ENCODE results near the gene MTHFD1. TPM values are rescaled to one million over a fixed set of nuclear protein-coding genes. Genes with fewer than 3 reads are reported as not detected.
A peak's percentile ranks its signal among the peaks of the same experiment; 100 is the strongest.

Gene MTHFD1
- polyA plus RNA-seq, 1 of the 3 experiments (the other 2 are of a cell fraction): 31.0 TPM

DNA sequence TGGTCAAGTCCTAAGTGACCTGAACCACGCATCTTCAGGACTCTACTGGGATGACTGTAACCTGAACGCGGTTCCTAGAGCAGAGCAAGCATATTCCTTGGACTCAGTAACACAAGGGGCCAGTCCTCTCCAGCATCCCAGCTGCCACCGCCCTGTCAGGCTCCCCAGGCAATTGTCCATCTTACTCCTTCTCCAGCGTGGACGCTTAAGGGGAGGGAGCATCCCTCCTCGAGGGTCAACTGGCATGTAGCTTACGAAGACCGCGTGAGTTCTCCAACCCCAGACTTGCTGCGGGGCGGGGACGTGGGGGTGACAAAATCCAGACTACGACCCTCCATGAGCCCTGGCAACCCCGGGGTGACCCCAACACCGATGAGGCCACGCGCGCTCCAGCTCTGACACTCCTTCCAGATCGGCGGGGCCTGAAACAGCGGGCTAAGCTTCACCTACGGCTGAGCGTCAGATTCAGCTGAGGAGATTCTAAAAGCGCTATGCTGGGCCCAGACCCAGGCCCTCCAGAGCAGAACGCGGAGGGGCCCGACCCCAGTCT lies 846 bp upstream of the MTHFD1 start:
- ChIA-PET CTCF (interaction anchor here (0.6 to 1.6 kb wide), 3 partner anchors 21 to 91 kb away, joined by 3 to 5 read pairs (median 3); no protein-coding TSS in a partner anchor), POLR2A (interaction anchor here (0.8 to 1.8 kb wide), 5 partner anchors 14 to 115 kb away, joined by 3 to 5 read pairs (median 4); no protein-coding TSS in a partner anchor)
- H3K9me2 ChIP-seq: no peaks in the 10 kb centered on the region
- 11% methylated on average over 3 of the region's 28 CpGs for WGBS (ENCODE audit: low lambda C conversion rate)
- peaks cover 35% of the 10 kb centered on the region for H3K79me2 ChIP-seq (ENCODE audit: insufficient read depth)
- H3K27ac ChIP-seq (ENCODE audit: low read depth in 2 of 2, low read length in 1 of 2): peak overlapping the region; percentile 61 to 80
- TF ChIP-seq SMC3 (IDR thresholded peaks at IDR 0.05; ENCODE audit: low read depth, low read length) (no peak), YY1 (IDR thresholded peaks at IDR 0.05; ENCODE audit: low read depth) (no peak), MEF2A (IDR thresholded peaks at IDR 0.05; ENCODE audit: borderline replicate concordance, low read depth) (no peak), FOXM1 (IDR thresholded peaks at IDR 0.05; ENCODE audit: low read depth) (no peak), SIN3A (IDR thresholded peaks at IDR 0.05; ENCODE audit: borderline replicate concordance, low read depth, low read length) (no peak), ELF1 (IDR thresholded peaks at IDR 0.05) (no peak), RCOR1 (IDR thresholded peaks at IDR 0.05; ENCODE audit: low read length) (no peak), MXI1 (IDR thresholded peaks at IDR 0.05; ENCODE audit: low read depth, low read length) (no peak), EZH2phosphoT487 (IDR thresholded peaks at IDR 0.05; ENCODE audit: borderline replicate concordance, low read depth) (no peak), RAD21 (IDR thresholded peaks at IDR 0.05; ENCODE audit: low read length) (no peak), JUND (IDR thresholded peaks at IDR 0.05) (no peak), TCF12 (IDR thresholded peaks at IDR 0.05) (no peak)
- TF ChIP-seq, protein P1, sequence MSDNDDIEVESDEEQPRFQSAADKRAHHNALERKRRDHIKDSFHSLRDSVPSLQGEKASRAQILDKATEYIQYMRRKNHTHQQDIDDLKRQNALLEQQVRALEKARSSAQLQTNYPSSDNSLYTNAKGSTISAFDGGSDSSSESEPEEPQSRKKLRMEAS (IDR thresholded peaks at IDR 0.05; ENCODE audit: low read depth): no peak
- TF ChIP-seq, protein P2, sequence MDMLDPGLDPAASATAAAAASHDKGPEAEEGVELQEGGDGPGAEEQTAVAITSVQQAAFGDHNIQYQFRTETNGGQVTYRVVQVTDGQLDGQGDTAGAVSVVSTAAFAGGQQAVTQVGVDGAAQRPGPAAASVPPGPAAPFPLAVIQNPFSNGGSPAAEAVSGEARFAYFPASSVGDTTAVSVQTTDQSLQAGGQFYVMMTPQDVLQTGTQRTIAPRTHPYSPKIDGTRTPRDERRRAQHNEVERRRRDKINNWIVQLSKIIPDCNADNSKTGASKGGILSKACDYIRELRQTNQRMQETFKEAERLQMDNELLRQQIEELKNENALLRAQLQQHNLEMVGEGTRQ (IDR thresholded peaks at IDR 0.05; ENCODE audit: borderline replicate concordance, low read depth, low read length): no peak
- TF ChIP-seq, protein P3, sequence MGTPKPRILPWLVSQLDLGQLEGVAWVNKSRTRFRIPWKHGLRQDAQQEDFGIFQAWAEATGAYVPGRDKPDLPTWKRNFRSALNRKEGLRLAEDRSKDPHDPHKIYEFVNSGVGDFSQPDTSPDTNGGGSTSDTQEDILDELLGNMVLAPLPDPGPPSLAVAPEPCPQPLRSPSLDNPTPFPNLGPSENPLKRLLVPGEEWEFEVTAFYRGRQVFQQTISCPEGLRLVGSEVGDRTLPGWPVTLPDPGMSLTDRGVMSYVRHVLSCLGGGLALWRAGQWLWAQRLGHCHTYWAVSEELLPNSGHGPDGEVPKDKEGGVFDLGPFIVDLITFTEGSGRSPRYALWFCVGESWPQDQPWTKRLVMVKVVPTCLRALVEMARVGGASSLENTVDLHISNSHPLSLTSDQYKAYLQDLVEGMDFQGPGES (IDR thresholded peaks at IDR 0.05; ENCODE audit: low read depth, low read length): no peak
- TF ChIP-seq, protein P4, sequence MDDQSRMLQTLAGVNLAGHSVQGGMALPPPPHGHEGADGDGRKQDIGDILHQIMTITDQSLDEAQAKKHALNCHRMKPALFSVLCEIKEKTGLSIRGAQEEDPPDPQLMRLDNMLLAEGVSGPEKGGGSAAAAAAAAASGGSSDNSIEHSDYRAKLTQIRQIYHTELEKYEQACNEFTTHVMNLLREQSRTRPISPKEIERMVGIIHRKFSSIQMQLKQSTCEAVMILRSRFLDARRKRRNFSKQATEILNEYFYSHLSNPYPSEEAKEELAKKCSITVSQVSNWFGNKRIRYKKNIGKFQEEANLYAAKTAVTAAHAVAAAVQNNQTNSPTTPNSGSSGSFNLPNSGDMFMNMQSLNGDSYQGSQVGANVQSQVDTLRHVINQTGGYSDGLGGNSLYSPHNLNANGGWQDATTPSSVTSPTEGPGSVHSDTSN (IDR thresholded peaks at IDR 0.05): no peak
- TF ChIP-seq, protein P5, sequence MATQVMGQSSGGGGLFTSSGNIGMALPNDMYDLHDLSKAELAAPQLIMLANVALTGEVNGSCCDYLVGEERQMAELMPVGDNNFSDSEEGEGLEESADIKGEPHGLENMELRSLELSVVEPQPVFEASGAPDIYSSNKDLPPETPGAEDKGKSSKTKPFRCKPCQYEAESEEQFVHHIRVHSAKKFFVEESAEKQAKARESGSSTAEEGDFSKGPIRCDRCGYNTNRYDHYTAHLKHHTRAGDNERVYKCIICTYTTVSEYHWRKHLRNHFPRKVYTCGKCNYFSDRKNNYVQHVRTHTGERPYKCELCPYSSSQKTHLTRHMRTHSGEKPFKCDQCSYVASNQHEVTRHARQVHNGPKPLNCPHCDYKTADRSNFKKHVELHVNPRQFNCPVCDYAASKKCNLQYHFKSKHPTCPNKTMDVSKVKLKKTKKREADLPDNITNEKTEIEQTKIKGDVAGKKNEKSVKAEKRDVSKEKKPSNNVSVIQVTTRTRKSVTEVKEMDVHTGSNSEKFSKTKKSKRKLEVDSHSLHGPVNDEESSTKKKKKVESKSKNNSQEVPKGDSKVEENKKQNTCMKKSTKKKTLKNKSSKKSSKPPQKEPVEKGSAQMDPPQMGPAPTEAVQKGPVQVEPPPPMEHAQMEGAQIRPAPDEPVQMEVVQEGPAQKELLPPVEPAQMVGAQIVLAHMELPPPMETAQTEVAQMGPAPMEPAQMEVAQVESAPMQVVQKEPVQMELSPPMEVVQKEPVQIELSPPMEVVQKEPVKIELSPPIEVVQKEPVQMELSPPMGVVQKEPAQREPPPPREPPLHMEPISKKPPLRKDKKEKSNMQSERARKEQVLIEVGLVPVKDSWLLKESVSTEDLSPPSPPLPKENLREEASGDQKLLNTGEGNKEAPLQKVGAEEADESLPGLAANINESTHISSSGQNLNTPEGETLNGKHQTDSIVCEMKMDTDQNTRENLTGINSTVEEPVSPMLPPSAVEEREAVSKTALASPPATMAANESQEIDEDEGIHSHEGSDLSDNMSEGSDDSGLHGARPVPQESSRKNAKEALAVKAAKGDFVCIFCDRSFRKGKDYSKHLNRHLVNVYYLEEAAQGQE (IDR thresholded peaks at IDR 0.05; ENCODE audit: low read depth, low read length): no peak
- peak overlapping the region; percentile 82 for H2AFZ ChIP-seq (ENCODE audit: low read depth)
- peaks cover 3 to 7% of the 10 kb centered on the region in 2 experiments for H3K36me3 ChIP-seq (replicated peaks in 1 of 2; ENCODE audit: control insufficient read depth in 1 of 2, insufficient read depth in 2 of 2, low read length in 1 of 2)
- H3K4me1 ChIP-seq (ENCODE audit: control insufficient read depth in 1 of 2, insufficient read depth in 2 of 2, low read depth in 1 of 2, low read length in 1 of 2): peaks cover 7 to 8% of the 10 kb centered on the region in 2 experiments; a peak in 1 of 4 replicates
- peak overlapping the region; percentile 91 for H3K4me2 ChIP-seq
- no peaks in the 10 kb centered on the region for H3K27me3 ChIP-seq (ENCODE audit: insufficient read depth)
- H3F3A ChIP-seq (replicated peaks; ENCODE audit: insufficient read depth): no peaks in the 10 kb centered on the region
- DNase-seq: peak; percentile 52
- H3K9ac ChIP-seq: peak overlapping the region; percentile 89
- H4K20me1 ChIP-seq (ENCODE audit: insufficient read depth): no peaks in the 10 kb centered on the region
- H3K4me3 ChIP-seq (ENCODE audit: low read depth in 2 of 2, low read length in 1 of 2): peak overlapping the region; percentile 65 to 69
- no peaks in the 10 kb centered on the region for H3K9me3 ChIP-seq

All from SK-N-SH (cell line).